HCT116 (cell line): ENCODE results near the gene KAZN.

Source experiments
- EGR1 ChIP-seq: IDR thresholded peaks from 2 replicates; pipeline ENCODE4 v1.6.1; 2012; ENCODE audit warnings: low read depth
- POLR2A ChIP-seq: IDR thresholded peaks from 2 replicates; pipeline ENCODE4 v1.7.0; 2011; ENCODE audit warnings: borderline replicate concordance; ENCODE audit not compliant: insufficient read depth, insufficient read length; ENCODE audit errors: extremely low read depth
- POLR2AphosphoS5 ChIP-seq: IDR thresholded peaks from 2 replicates; pipeline ENCODE4 v1.6.1; 2011; ENCODE audit warnings: mild to moderate bottlenecking, low read depth, low read length, moderate library complexity
- SRF ChIP-seq: IDR thresholded peaks from 2 replicates; pipeline ENCODE4 v1.6.1; 2012; ENCODE audit warnings: low read depth
- ZNF274 ChIP-seq: fragments of 200-500 bp; sonication (Bioruptor generic); IDR thresholded peaks from 2 replicates; pipeline ENCODE4 v1.6.1; 2014; ENCODE audit warnings: mild to moderate bottlenecking, low read depth, low read length, inconsistent platforms
- TF ChIP-seq, protein P1 (sequence below): IDR thresholded peaks from 2 replicates; pipeline ENCODE4 v1.6.1; 2012; ENCODE audit warnings: low read depth
- TF ChIP-seq, protein P2 (sequence below), 3 experiments: fragments of 200-600 bp in 1 of 3; sonication (generic) in 1 of 3; IDR thresholded peaks in 2 of 3; conservative IDR thresholded peaks in 1 of 3; 2 replicates each; pipeline ENCODE4 v1.5.1; 2012 to 2017; ENCODE audit warnings: low read depth in 2 of 3, low read length in 2 of 3, antibody characterized with exemption in 1 of 3, borderline replicate concordance in 1 of 3, control low read depth in 1 of 3, mild to moderate bottlenecking in 1 of 3, mixed read lengths in 1 of 3, mixed run types in 1 of 3, moderate library complexity in 1 of 3; ENCODE audit not compliant: insufficient read depth in 1 of 3

DNA sequence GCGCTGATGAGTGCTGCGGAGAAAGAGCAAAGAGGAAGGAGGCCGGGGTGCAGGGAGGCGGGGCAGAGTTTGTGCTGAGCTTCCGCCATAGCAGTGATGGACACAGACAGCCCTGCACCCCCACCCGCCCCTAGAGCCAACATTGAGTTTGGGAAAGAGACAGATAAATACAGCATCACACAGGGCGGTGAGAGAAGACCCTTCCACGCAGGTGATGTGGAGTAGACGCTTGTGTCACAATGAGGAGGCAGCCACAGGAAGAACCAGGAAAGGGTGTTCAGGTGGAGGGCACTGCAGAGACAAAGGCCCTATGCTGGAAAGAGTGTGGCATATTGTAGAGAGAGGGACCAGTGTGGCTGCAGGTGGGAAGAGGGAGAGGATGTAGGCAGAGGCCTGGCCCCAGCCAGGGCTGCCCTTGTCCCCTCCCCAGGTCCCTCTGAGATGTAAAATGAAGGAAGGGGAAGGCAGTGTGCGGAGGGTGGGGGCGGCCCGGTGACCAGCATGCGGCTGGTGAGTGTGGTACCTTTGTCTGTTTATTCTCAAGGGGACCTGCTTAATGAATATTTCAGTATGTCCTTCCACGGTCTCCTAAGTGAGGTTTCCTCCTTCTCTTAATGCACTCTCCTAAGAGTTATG, 360.7 kb downstream of the KAZN start:
- TF ChIP-seq EGR1 (no peak), POLR2A (no peak), ZNF274 (no peak), SRF (no peak), POLR2AphosphoS5 (no peak)
- TF ChIP-seq, protein P1, sequence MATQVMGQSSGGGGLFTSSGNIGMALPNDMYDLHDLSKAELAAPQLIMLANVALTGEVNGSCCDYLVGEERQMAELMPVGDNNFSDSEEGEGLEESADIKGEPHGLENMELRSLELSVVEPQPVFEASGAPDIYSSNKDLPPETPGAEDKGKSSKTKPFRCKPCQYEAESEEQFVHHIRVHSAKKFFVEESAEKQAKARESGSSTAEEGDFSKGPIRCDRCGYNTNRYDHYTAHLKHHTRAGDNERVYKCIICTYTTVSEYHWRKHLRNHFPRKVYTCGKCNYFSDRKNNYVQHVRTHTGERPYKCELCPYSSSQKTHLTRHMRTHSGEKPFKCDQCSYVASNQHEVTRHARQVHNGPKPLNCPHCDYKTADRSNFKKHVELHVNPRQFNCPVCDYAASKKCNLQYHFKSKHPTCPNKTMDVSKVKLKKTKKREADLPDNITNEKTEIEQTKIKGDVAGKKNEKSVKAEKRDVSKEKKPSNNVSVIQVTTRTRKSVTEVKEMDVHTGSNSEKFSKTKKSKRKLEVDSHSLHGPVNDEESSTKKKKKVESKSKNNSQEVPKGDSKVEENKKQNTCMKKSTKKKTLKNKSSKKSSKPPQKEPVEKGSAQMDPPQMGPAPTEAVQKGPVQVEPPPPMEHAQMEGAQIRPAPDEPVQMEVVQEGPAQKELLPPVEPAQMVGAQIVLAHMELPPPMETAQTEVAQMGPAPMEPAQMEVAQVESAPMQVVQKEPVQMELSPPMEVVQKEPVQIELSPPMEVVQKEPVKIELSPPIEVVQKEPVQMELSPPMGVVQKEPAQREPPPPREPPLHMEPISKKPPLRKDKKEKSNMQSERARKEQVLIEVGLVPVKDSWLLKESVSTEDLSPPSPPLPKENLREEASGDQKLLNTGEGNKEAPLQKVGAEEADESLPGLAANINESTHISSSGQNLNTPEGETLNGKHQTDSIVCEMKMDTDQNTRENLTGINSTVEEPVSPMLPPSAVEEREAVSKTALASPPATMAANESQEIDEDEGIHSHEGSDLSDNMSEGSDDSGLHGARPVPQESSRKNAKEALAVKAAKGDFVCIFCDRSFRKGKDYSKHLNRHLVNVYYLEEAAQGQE, result no peak
- TF ChIP-seq, protein P2, sequence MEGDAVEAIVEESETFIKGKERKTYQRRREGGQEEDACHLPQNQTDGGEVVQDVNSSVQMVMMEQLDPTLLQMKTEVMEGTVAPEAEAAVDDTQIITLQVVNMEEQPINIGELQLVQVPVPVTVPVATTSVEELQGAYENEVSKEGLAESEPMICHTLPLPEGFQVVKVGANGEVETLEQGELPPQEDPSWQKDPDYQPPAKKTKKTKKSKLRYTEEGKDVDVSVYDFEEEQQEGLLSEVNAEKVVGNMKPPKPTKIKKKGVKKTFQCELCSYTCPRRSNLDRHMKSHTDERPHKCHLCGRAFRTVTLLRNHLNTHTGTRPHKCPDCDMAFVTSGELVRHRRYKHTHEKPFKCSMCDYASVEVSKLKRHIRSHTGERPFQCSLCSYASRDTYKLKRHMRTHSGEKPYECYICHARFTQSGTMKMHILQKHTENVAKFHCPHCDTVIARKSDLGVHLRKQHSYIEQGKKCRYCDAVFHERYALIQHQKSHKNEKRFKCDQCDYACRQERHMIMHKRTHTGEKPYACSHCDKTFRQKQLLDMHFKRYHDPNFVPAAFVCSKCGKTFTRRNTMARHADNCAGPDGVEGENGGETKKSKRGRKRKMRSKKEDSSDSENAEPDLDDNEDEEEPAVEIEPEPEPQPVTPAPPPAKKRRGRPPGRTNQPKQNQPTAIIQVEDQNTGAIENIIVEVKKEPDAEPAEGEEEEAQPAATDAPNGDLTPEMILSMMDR (IDR thresholded peaks at IDR 0.05 in 2 of 3, conservative IDR thresholded peaks at IDR 0.05 in 1 of 3; ENCODE audit: borderline replicate concordance in 1 of 3, insufficient read depth in 1 of 3, low read depth in 2 of 3, low read length in 2 of 3), result no peak
